HepG2 (cell line): ENCODE data around the gene TREH. TPM values are rescaled to one million over a fixed set of nuclear protein-coding genes. Genes with fewer than 3 reads are reported as not detected.

Experiments used
- ATF7-NPFF ChIP-seq: sonication (generic); formaldehyde crosslinking; IDR thresholded peaks from 2 replicates; pipeline ENCODE4 v1.8.1; 2023; ENCODE audit warnings: mild to moderate bottlenecking, low read depth, missing genetic modification reagents, moderate library complexity
- DDIT3 ChIP-seq: sonication (generic); formaldehyde crosslinking; IDR thresholded peaks from 2 replicates; pipeline ENCODE4 v1.4.0; 2020; ENCODE audit warnings: mild to moderate bottlenecking, missing genetic modification reagents
- FOXA1 ChIP-seq, 2 experiments: fragments of 450-650 bp in 1 of 2; sonication (generic) in 1 of 2; formaldehyde crosslinking in 1 of 2; IDR thresholded peaks; 2 replicates each; pipeline versions ENCODE4 v1.4.0 to v1.6.1; 2016 to 2020; ENCODE audit warnings: missing genetic modification reagents in 1 of 2
- FOXP1 ChIP-seq, 2 experiments: fragments of 450-650 bp in 1 of 2; IDR thresholded peaks; 2 replicates each; pipeline ENCODE4 v1.6.1; 2017 to 2018; ENCODE audit warnings: antibody characterized with exemption in 1 of 2
- FUBP1 ChIP-seq: sonication (generic); formaldehyde crosslinking; IDR thresholded peaks from 2 replicates; pipeline ENCODE4 v1.5.1; 2020; ENCODE audit warnings: missing genetic modification reagents, mild to moderate bottlenecking, borderline replicate concordance
- HHEX ChIP-seq: IDR thresholded peaks from 2 replicates; pipeline ENCODE4 v1.6.1; 2016; ENCODE audit warnings: control low read depth
- KDM6A ChIP-seq: IDR thresholded peaks from 2 replicates; pipeline ENCODE4 v1.6.1; 2016; ENCODE audit warnings: low read depth
- KLF11 ChIP-seq: IDR thresholded peaks from 2 replicates; pipeline ENCODE4 v1.6.1; 2016; ENCODE audit warnings: missing compliant biosample characterization
- MAF1 ChIP-seq: sonication (generic); formaldehyde crosslinking; IDR thresholded peaks from 2 replicates; pipeline ENCODE4 v1.5.0; 2020; ENCODE audit warnings: missing genetic modification reagents, borderline replicate concordance
- NFYC ChIP-seq: IDR thresholded peaks from 2 replicates; pipeline ENCODE4 v1.6.1; 2016; ENCODE audit warnings: missing genetic modification reagents, missing compliant biosample characterization
- NR1H2 ChIP-seq: sonication (generic); formaldehyde crosslinking; IDR thresholded peaks from 2 replicates; pipeline ENCODE4 v1.8.1; 2022; ENCODE audit warnings: low read depth, missing genetic modification reagents, borderline replicate concordance
- PBX2 ChIP-seq: IDR thresholded peaks from 2 replicates; pipeline ENCODE4 v1.6.1; 2016; ENCODE audit warnings: control low read depth
- SMC3 ChIP-seq: IDR thresholded peaks from 2 replicates; pipeline ENCODE4 v1.6.1; 2011; ENCODE audit warnings: low read length, improper control_type of control experiment
- YY1 ChIP-seq: IDR thresholded peaks from 2 replicates; pipeline ENCODE4 v1.6.1; 2011; ENCODE audit warnings: low read length, low read depth, moderate library complexity, mild to moderate bottlenecking; ENCODE audit not compliant: insufficient read depth, insufficient replicate concordance
- ZBTB38 ChIP-seq: sonication (generic); formaldehyde crosslinking; IDR thresholded peaks from 2 replicates; pipeline ENCODE4 v1.5.1; 2020; ENCODE audit warnings: mild to moderate bottlenecking, missing genetic modification reagents
- ZBTB42 ChIP-seq: sonication (generic); formaldehyde crosslinking; IDR thresholded peaks from 2 replicates; pipeline ENCODE4 v1.5.0; 2020; ENCODE audit warnings: mild to moderate bottlenecking, missing genetic modification reagents
- ZGPAT ChIP-seq: IDR thresholded peaks from 2 replicates; pipeline ENCODE4 v1.6.1; 2016; ENCODE audit warnings: mild to moderate bottlenecking
- ZNF12 ChIP-seq: sonication (generic); formaldehyde crosslinking; IDR thresholded peaks from 2 replicates; pipeline ENCODE4 v1.5.0; 2020; ENCODE audit warnings: missing genetic modification reagents
- ZNF160 ChIP-seq: sonication (generic); formaldehyde crosslinking; IDR thresholded peaks from 2 replicates; pipeline ENCODE4 v1.8.0; 2022; ENCODE audit warnings: mild to moderate bottlenecking, inconsistent platforms, missing genetic modification reagents
- ZNF430 ChIP-seq: sonication (generic); formaldehyde crosslinking; IDR thresholded peaks from 2 replicates; pipeline ENCODE4 v1.9.0; 2021; ENCODE audit warnings: mild to moderate bottlenecking, missing genetic modification reagents
- ZNF564 ChIP-seq: sonication (generic); formaldehyde crosslinking; IDR thresholded peaks from 2 replicates; pipeline ENCODE4 v1.8.1; 2023; ENCODE audit warnings: mild to moderate bottlenecking, missing genetic modification reagents
- ZNF605 ChIP-seq: sonication (generic); formaldehyde crosslinking; IDR thresholded peaks from 2 replicates; pipeline ENCODE4 v1.8.0; 2022; ENCODE audit warnings: mild to moderate bottlenecking, missing genetic modification reagents
- ZNF615 ChIP-seq: sonication (generic); formaldehyde crosslinking; IDR thresholded peaks from 2 replicates; pipeline ENCODE4 v1.5.0; 2020; ENCODE audit warnings: mild to moderate bottlenecking, missing genetic modification reagents, borderline replicate concordance
- ZNF652 ChIP-seq: IDR thresholded peaks from 2 replicates; pipeline ENCODE4 v1.6.1; 2016; ENCODE audit warnings: low read depth, borderline replicate concordance
- ZNF776 ChIP-seq: sonication (generic); formaldehyde crosslinking; IDR thresholded peaks from 2 replicates; pipeline ENCODE4 v1.4.0; 2020; ENCODE audit warnings: mild to moderate bottlenecking, missing genetic modification reagents
- ZNF784 ChIP-seq: sonication (generic); formaldehyde crosslinking; IDR thresholded peaks from 2 replicates; pipeline ENCODE4 v1.5.1; 2020; ENCODE audit warnings: missing genetic modification reagents, mild to moderate bottlenecking, borderline replicate concordance
- ZNF83 ChIP-seq: sonication (generic); formaldehyde crosslinking; IDR thresholded peaks from 2 replicates; pipeline ENCODE4 v1.4.0; 2020; ENCODE audit warnings: missing genetic modification reagents, mild to moderate bottlenecking, borderline replicate concordance
- polyA plus RNA-seq, 8 experiments: library from polyadenylated mRNA; depleted of rRNA in 3 of 8; stranded (reverse) in 7 of 8; unstranded in 1 of 8; fragments of >200 nt; fragmentation: Illumina TruSeq in 4 of 8; extraction: Trizol in 4 of 8; gene quantifications; 2 replicates each; pipeline versions ENCODE4 v1.2.1 to v1.2.3, GENCODE V29; 2011 to 2016; ENCODE audit warnings: low read depth in 4 of 8, missing spikeins in 1 of 8, mixed read lengths in 1 of 8; ENCODE audit not compliant: insufficient read depth in 1 of 8
- total RNA-seq, 5 experiments: library from RNA; depleted of rRNA; stranded (reverse); fragments of >200 nt; fragmentation: Illumina TruSeq; extraction: Trizol; gene quantifications; 2 replicates each; pipeline ENCODE4 v1.2.3, GENCODE V29; 2016; ENCODE audit warnings: low read depth in 1 of 5

The TREH gene
- total and polyA plus RNA-seq, 2 of the 13 experiments (the other 11 are each of a cell fraction or from before 2014, with no cell fraction given): 0.53 to 0.86 TPM

GRCh38 chr11:118688851-118689502, 9.5 kb upstream of the TREH start (continued):
- TF ChIP-seq SMC3 (no peak), DDIT3 (no peak), FOXP1 (IDR thresholded peaks at IDR 0.05) (no peak), FOXP1 (CRISPR knock-in tag; IDR thresholded peaks at IDR 0.05) (no peak), KDM6A (CRISPR knock-in tag) (no peak), ZBTB42 (no peak), ZNF160 (CRISPR knock-in tag) (no peak), HHEX (CRISPR knock-in tag) (no peak), FOXA1 (IDR thresholded peaks at IDR 0.05) (no peak), FOXA1 (CRISPR knock-in tag; IDR thresholded peaks at IDR 0.05) (no peak), ZNF430 (CRISPR knock-in tag) (no peak), NR1H2 (CRISPR knock-in tag) (no peak), NFYC (peak; percentile 50; the same call in 1 of the 2 replicates), ZGPAT (CRISPR knock-in tag) (no peak), ZNF776 (CRISPR knock-in tag) (0 out of 2 replicates have a peak, but pooled peaks have one; percentile 4), ZNF605 (CRISPR knock-in tag) (0 out of 2 replicates have a peak, but pooled peaks have one; percentile 1), MAF1 (CRISPR knock-in tag) (no peak), ZNF652 (CRISPR knock-in tag) (no peak), ZNF83 (CRISPR knock-in tag) (no peak), FUBP1 (no peak), ZNF784 (CRISPR knock-in tag) (no peak), ATF7-NPFF (CRISPR knock-in tag) (no peak), ZBTB38 (CRISPR knock-in tag) (peak; percentile 92), KLF11 (no peak), ZNF12 (CRISPR knock-in tag) (no peak), YY1 (no peak), ZNF564 (CRISPR knock-in tag) (no peak), ZNF615 (CRISPR knock-in tag) (no peak), PBX2 (CRISPR knock-in tag) (no peak)
